H9 (cell line): ENCODE measurements around the gene RFFL. TPM values are rescaled to one million over a fixed set of nuclear protein-coding genes. Genes with fewer than 3 reads are reported as not detected.
A peak's percentile ranks its signal among the peaks of the same experiment; 100 is the strongest.

ENCODE experiments used
- DNase-seq: peaks from one replicate; pipeline ENCODE4 v3.0.0-alpha.2; 2017
- H2AFZ ChIP-seq: one replicate; pipeline ENCODE4 v1.6.1; 2013; ENCODE audit warnings: mild to moderate bottlenecking, low read length, control low read depth, moderate library complexity
- H2AK5ac ChIP-seq: 2 replicates; pipeline ENCODE4 v1.6.1; 2013; ENCODE audit warnings: low read length, control low read depth, mixed read lengths; ENCODE audit not compliant: insufficient read length
- H2BK120ac ChIP-seq: one replicate; pipeline ENCODE4 v1.6.1; 2013; ENCODE audit warnings: low read depth, mild to moderate bottlenecking, low read length, control low read depth, inconsistent platforms; ENCODE audit not compliant: poor library complexity, severe bottlenecking
- H2BK12ac ChIP-seq: 2 replicates; pipeline ENCODE4 v1.6.1; 2013; ENCODE audit warnings: low read length, control low read depth, mixed read lengths, low read depth; ENCODE audit not compliant: insufficient read length
- H2BK15ac ChIP-seq: 2 replicates; pipeline ENCODE4 v1.6.1; 2013; ENCODE audit warnings: low read depth, low read length, control low read depth
- H2BK20ac ChIP-seq: one replicate; pipeline ENCODE4 v1.6.1; 2013; ENCODE audit warnings: low read depth, mild to moderate bottlenecking, low read length, control low read depth, inconsistent platforms; ENCODE audit not compliant: poor library complexity, severe bottlenecking
- H2BK5ac ChIP-seq: 2 replicates; pipeline ENCODE4 v1.6.1; 2013; ENCODE audit warnings: low read length, control low read depth, mixed read lengths; ENCODE audit not compliant: insufficient read length
- H3K14ac ChIP-seq: 2 replicates; pipeline ENCODE4 v1.6.1; 2013; ENCODE audit warnings: low read length, control low read depth; ENCODE audit not compliant: insufficient read depth
- H3K18ac ChIP-seq: 2 replicates; pipeline ENCODE4 v1.6.1; 2013; ENCODE audit warnings: low read depth, mild to moderate bottlenecking, mixed read lengths, low read length, control low read depth; ENCODE audit not compliant: insufficient read length
- H3K23ac ChIP-seq: 2 replicates; pipeline ENCODE4 v1.6.1; 2013; ENCODE audit warnings: low read length, control low read depth, mixed read lengths, low read depth; ENCODE audit not compliant: insufficient read length
- H3K23me2 ChIP-seq: 2 replicates; pipeline ENCODE4 v1.6.1; 2013; ENCODE audit warnings: low read depth, mild to moderate bottlenecking, mixed read lengths, low read length, control low read depth; ENCODE audit not compliant: insufficient read length, poor library complexity, severe bottlenecking
- H3K27ac ChIP-seq: 2 replicates; pipeline ENCODE4 v1.5.1; 2013; ENCODE audit warnings: low read length, control low read depth, mixed read lengths, low read depth; ENCODE audit not compliant: insufficient read length
- H3K27me3 ChIP-seq: 2 replicates; pipeline ENCODE4 v1.6.1; 2013; ENCODE audit warnings: low read length, control low read depth, inconsistent platforms; ENCODE audit not compliant: insufficient read depth
- H3K4ac ChIP-seq: 2 replicates; pipeline ENCODE4 v1.6.1; 2013; ENCODE audit warnings: low read depth, mild to moderate bottlenecking, control low read depth, inconsistent platforms, low read length, moderate library complexity
- H3K4me1 ChIP-seq: 2 replicates; pipeline ENCODE4 v1.6.1; 2013; ENCODE audit warnings: low read length, control low read depth, inconsistent platforms; ENCODE audit not compliant: insufficient read depth
- H3K4me2 ChIP-seq: 2 replicates; pipeline ENCODE4 v1.6.1; 2013; ENCODE audit warnings: low read length, control low read depth, mixed read lengths; ENCODE audit not compliant: insufficient read length, insufficient read depth
- H3K56ac ChIP-seq: 2 replicates; pipeline ENCODE4 v1.6.1; 2013; ENCODE audit warnings: low read depth, mild to moderate bottlenecking, mixed read lengths, low read length, control low read depth; ENCODE audit not compliant: insufficient read length
- H3K79me1 ChIP-seq: 2 replicates; pipeline ENCODE4 v1.6.1; 2013; ENCODE audit warnings: low read depth, mild to moderate bottlenecking, moderate library complexity, low read length, control low read depth, inconsistent platforms; ENCODE audit not compliant: insufficient read depth, poor library complexity, severe bottlenecking
- H3K79me2 ChIP-seq: 2 replicates; pipeline ENCODE4 v1.6.1; 2013; ENCODE audit warnings: low read length, control low read depth, inconsistent platforms; ENCODE audit not compliant: insufficient read depth
- H3K9ac ChIP-seq: 2 replicates; pipeline ENCODE4 v1.6.1; 2013; ENCODE audit warnings: low read length, control low read depth, mixed read lengths; ENCODE audit not compliant: insufficient read length; ENCODE audit errors: extremely low read depth
- H3K9me3 ChIP-seq: one replicate; pipeline ENCODE4 v1.6.1; 2013; ENCODE audit warnings: low read depth, low read length, inconsistent platforms; ENCODE audit not compliant: control insufficient read depth
- H3T11ph ChIP-seq: one replicate; pipeline ENCODE4 v1.6.1; 2013; ENCODE audit warnings: mild to moderate bottlenecking, low read length, control low read depth, inconsistent platforms
- H4K20me1 ChIP-seq: one replicate; pipeline ENCODE4 v1.6.1; 2013; ENCODE audit not compliant: control insufficient read depth, insufficient read length, insufficient read depth
- H4K5ac ChIP-seq: 2 replicates; pipeline ENCODE4 v1.6.1; 2013; ENCODE audit warnings: low read depth, mild to moderate bottlenecking, mixed read lengths, low read length, control low read depth; ENCODE audit not compliant: insufficient read length
- H4K8ac ChIP-seq: replicated peaks from 2 replicates; pipeline ENCODE4 v1.6.1; 2013; ENCODE audit warnings: low read length, control low read depth, mixed read lengths, low read depth; ENCODE audit not compliant: insufficient read length
- H4K91ac ChIP-seq: 2 replicates; pipeline ENCODE4 v1.6.1; 2013; ENCODE audit warnings: low read depth, mild to moderate bottlenecking, moderate library complexity, mixed read lengths, low read length, control low read depth; ENCODE audit not compliant: insufficient read length
- H3K27ac Mint-ChIP-seq, 3 experiments: 2 replicates in 2 of 3; 3 replicates in 1 of 3; pipeline ENCODE4 v1.8.0; 2020 to 2021; ENCODE audit warnings: mixed read lengths in 3 of 3, mild to moderate bottlenecking in 1 of 3, moderate library complexity in 1 of 3
- H3K27me3 Mint-ChIP-seq: 2 replicates; pipeline ENCODE4 v1.8.0; 2021; ENCODE audit warnings: low read depth, mild to moderate bottlenecking, moderate library complexity, mixed read lengths
- H3K36me3 Mint-ChIP-seq, 3 experiments: 2 replicates in 2 of 3; 3 replicates in 1 of 3; pipeline ENCODE4 v1.8.0; 2020 to 2021; ENCODE audit warnings: low read depth in 3 of 3, mixed read lengths in 3 of 3; ENCODE audit not compliant: insufficient read depth in 1 of 3
- H3K4me1 Mint-ChIP-seq, 2 experiments: 2 replicates each; pipeline ENCODE4 v1.8.0; 2020; ENCODE audit warnings: mixed read lengths in 2 of 2
- H3K4me3 Mint-ChIP-seq, 2 experiments: 2 replicates in 1 of 2; 3 replicates in 1 of 2; pipeline ENCODE4 v1.8.0; 2020 to 2021; ENCODE audit warnings: mild to moderate bottlenecking in 2 of 2, mixed read lengths in 2 of 2, moderate library complexity in 1 of 2
- H3K9me3 Mint-ChIP-seq, 2 experiments: 2 replicates in 1 of 2; 3 replicates in 1 of 2; pipeline ENCODE4 v1.8.0; 2020; ENCODE audit warnings: mild to moderate bottlenecking in 2 of 2, mixed read lengths in 2 of 2, moderate library complexity in 1 of 2
- WGBS: extraction: QIAGEN DNeasy Blood & Tissue Kit; methylation state at CpG from one replicate; pipeline ENCODE4 v1.1.7; 2013; ENCODE audit warnings: missing lambda C conversion rate, low lambda C conversion rate, mixed read lengths; ENCODE audit not compliant: insufficient read length; ENCODE audit errors: extremely low coverage; 5-methylcytosine and 5-hydroxymethylcytosine counted together
- total RNA-seq: library from RNA; stranded (reverse); gene quantifications from 2 replicates; pipeline ENCODE4 v1.2.1, GENCODE V29; 2021
- TF ChIP-seq, protein P1 (sequence below): fragments of 200-600 bp; sonication (generic); conservative IDR thresholded peaks from 3 replicates; pipeline ENCODE4 v1.8.0; 2021; ENCODE audit warnings: antibody characterized with exemption, mild to moderate bottlenecking

RFFL gene
- total RNA-seq, 1 experiment from 2014 or later = 21.1 TPM

DNA sequence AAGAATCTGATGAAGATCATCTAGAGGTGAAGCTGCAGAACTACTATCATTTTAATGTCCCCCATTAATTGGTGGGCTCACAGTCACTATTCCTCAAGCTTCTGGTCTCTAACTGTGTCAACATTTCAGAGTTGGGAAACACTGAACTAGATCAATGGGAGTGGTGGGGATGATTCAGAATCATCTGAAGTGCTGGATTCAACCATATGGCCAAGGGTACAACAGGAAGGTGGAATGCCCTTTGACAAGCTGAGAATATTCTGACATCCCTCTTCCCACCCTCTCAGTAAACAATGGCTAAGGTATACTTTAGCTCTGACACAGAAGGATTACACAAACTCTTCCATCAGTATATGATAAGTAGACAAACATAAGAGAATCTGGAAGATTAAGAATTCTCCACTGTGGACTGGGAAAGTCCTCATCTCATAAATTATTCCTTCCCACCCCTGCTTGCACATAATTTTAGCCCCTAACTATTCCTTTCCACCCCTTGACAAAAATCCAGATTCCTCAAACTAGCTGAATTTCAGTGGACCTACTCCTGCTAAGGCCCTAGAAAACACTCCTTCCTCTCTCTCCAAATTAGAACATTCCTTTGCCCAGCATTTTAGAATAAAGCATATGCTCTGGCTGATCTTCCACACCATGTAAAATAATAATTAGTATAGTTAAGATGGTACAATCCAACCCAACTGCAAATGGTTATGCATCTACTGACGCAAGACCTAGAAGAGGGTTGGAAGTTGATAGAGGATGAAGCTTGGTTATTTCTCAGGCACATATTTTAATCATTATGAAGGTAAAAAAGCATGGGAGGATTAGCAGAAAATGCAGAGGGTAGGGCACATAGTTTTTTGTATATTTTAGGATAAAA is 16.3 kb upstream of the RFFL start:
- H2AK5ac ChIP-seq = peak overlapping the region; percentile 65
- H3K23me2 ChIP-seq = no peaks in the 10 kb centered on the region
- no peak overlapping the region for H2BK20ac ChIP-seq
- no peak overlapping the region for H3K4me2 ChIP-seq
- Mint-ChIP-seq H3K27me3 (no peaks in the 10 kb centered on the region), H3K36me3 (no peaks in the 10 kb centered on the region), H3K4me3 (no peak overlapping the region), H3K27ac (peak overlapping the region in 2 of 3 experiments; percentile 2 to 18; a peak in 3 of 7 replicates), H3K4me1 (peaks cover 35 to 36% of the 10 kb centered on the region in 2 experiments), H3K9me3 (no peaks in the 10 kb centered on the region)
- H4K8ac ChIP-seq = no peak overlapping the region
- TF ChIP-seq, protein P1, sequence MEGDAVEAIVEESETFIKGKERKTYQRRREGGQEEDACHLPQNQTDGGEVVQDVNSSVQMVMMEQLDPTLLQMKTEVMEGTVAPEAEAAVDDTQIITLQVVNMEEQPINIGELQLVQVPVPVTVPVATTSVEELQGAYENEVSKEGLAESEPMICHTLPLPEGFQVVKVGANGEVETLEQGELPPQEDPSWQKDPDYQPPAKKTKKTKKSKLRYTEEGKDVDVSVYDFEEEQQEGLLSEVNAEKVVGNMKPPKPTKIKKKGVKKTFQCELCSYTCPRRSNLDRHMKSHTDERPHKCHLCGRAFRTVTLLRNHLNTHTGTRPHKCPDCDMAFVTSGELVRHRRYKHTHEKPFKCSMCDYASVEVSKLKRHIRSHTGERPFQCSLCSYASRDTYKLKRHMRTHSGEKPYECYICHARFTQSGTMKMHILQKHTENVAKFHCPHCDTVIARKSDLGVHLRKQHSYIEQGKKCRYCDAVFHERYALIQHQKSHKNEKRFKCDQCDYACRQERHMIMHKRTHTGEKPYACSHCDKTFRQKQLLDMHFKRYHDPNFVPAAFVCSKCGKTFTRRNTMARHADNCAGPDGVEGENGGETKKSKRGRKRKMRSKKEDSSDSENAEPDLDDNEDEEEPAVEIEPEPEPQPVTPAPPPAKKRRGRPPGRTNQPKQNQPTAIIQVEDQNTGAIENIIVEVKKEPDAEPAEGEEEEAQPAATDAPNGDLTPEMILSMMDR = no peak
- H3K79me2 ChIP-seq = 0 out of 2 replicates have a peak, but pooled peaks cover 2% of the 10 kb centered on the region
- H4K91ac ChIP-seq = no peak overlapping the region
- H3K4me1 ChIP-seq = peaks cover 7% of the 10 kb centered on the region; the same call in 1 of the 2 replicates
- no peaks in the 10 kb centered on the region for H4K20me1 ChIP-seq
- no peak for DNase-seq
- no peak overlapping the region for H3K56ac ChIP-seq
- no peak overlapping the region for H2BK12ac ChIP-seq
- H2BK5ac ChIP-seq = no peak overlapping the region
- H3K14ac ChIP-seq = no peak overlapping the region
- no peak overlapping the region for H2BK120ac ChIP-seq
- H3K79me1 ChIP-seq = peaks cover 2% of the 10 kb centered on the region
- no peak overlapping the region for H3K23ac ChIP-seq
- no peak overlapping the region for H3K9ac ChIP-seq
- no CpG with 5 or more reads among the region's 1 CpG for WGBS
- no peak overlapping the region for H2AFZ ChIP-seq
- no peak overlapping the region for H3K18ac ChIP-seq
- no peak overlapping the region for H3T11ph ChIP-seq
- H3K27me3 ChIP-seq = no peaks in the 10 kb centered on the region
- no peak overlapping the region for H3K27ac ChIP-seq
- no peaks in the 10 kb centered on the region for H3K9me3 ChIP-seq
- H4K5ac ChIP-seq = no peak overlapping the region
- H2BK15ac ChIP-seq = no peak overlapping the region
- no peak overlapping the region for H3K4ac ChIP-seq
